Measurements from ENCODE around the gene ITPR1. TPM values are rescaled to one million over a fixed set of nuclear protein-coding genes. Genes with fewer than 3 reads are reported as not detected.

Gene ITPR1
- total and polyA plus RNA-seq, 2 experiments from 2014 or later, result 1.4 to 2.5 TPM

DNA sequence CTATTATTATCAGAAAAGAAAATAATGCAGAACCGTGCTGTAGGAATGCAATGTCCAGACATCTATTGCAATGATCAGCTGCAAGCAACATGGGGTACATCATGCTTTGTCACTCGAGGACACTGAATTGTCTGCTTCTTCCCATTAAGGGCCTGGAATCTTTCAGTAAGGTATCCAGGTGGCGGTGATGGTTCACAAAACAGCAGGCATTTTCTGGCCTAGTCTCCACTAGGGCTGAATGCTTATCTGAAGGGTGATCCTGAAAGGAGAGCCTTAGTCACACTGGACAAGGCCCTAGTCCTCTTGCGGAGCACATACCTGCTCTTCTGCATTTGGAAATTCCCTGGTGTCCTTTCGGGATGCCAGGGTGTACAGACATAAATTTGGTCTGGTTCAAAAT lies 21.2 kb downstream of the ITPR1 start:
- Histone ChIP-seq H3F3A (ENCODE audit: insufficient read depth) (no peaks in the 10 kb centered on the region), H3K4me1 (ENCODE audit: insufficient read depth) (no peaks in the 10 kb centered on the region), H3K9me3 (ENCODE audit: low read depth) (no peaks in the 10 kb centered on the region), H3K4me3 (no peak overlapping the region), H3K27ac (no peak overlapping the region), H3K79me2 (ENCODE audit: insufficient read depth) (no peaks in the 10 kb centered on the region), H4K20me1 (ENCODE audit: insufficient read depth) (no peaks in the 10 kb centered on the region), H3K9me2 (ENCODE audit: insufficient read depth) (no peaks in the 10 kb centered on the region), H2AFZ (no peak overlapping the region), H3K9ac (no peak overlapping the region), H3K27me3 (replicated peaks; ENCODE audit: insufficient read depth) (no peaks in the 10 kb centered on the region), H3K36me3 (ENCODE audit: low read depth) (no peaks in the 10 kb centered on the region), H3K4me2 (ENCODE audit: unreplicated experiment) (no peak overlapping the region)
- TF ChIP-seq EZH2 (IDR thresholded peaks at IDR 0.05; ENCODE audit: insufficient read depth, poor library complexity, severe bottlenecking) (no peak), EZH2phosphoT487 (IDR thresholded peaks at IDR 0.05; ENCODE audit: insufficient read depth, low read depth) (no peak)
- DNase-seq, result no peak
- WGBS, 2 experiments (ENCODE audit: low coverage in 1 of 2, low lambda C conversion rate in 2 of 2, missing lambda C conversion rate in 2 of 2), result 63 to 64% methylated on average over 5 of the region's 5 CpGs
- in situ Hi-C loops (cut with MboI), result no loop called here

DNA sequence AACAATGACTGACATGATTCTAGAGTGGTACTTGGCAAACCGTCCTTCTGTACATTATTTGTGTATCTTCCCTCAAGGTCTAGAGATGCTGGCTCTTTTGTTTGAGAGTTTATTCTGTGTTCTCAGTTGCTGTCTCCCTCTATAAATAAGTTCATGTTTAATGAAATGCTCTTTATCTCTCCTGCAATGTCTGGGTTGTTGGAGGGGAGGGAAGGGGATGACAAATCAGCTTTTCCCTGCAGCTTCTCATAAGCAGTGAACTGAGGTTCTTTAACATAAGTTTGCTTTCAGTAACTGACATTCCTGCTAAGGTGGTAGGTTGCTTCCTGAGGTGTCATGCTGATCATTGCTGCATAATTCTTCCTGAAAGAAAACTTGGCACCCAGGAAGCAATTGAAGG lies 21.8 kb downstream of the ITPR1 start:
- H3K36me3 ChIP-seq (ENCODE audit: low read depth), result no peaks in the 10 kb centered on the region
- H3K27me3 ChIP-seq (replicated peaks; ENCODE audit: insufficient read depth), result no peaks in the 10 kb centered on the region
- DNase-seq, result no peak
- WGBS, 2 experiments (ENCODE audit: low coverage in 1 of 2, low lambda C conversion rate in 2 of 2, missing lambda C conversion rate in 2 of 2), result 36 to 51% methylated on average over 1 of the region's 1 CpG
- H3K9me2 ChIP-seq (ENCODE audit: insufficient read depth), result no peaks in the 10 kb centered on the region
- H4K20me1 ChIP-seq (ENCODE audit: insufficient read depth), result no peaks in the 10 kb centered on the region
- H3K4me3 ChIP-seq, result no peak overlapping the region
- TF ChIP-seq EZH2 (IDR thresholded peaks at IDR 0.05; ENCODE audit: insufficient read depth, poor library complexity, severe bottlenecking) (no peak), EZH2phosphoT487 (IDR thresholded peaks at IDR 0.05; ENCODE audit: insufficient read depth, low read depth) (no peak)
- no peak overlapping the region for H3K4me2 ChIP-seq (ENCODE audit: unreplicated experiment)
- no peaks in the 10 kb centered on the region for H3K4me1 ChIP-seq (ENCODE audit: insufficient read depth)
- H3F3A ChIP-seq (ENCODE audit: insufficient read depth), result no peaks in the 10 kb centered on the region
- H3K9ac ChIP-seq, result no peak overlapping the region
- in situ Hi-C loops (cut with MboI), result no loop called here
- no peak overlapping the region for H3K27ac ChIP-seq
- H2AFZ ChIP-seq, result no peak overlapping the region
- H3K79me2 ChIP-seq (ENCODE audit: insufficient read depth), result no peaks in the 10 kb centered on the region
- no peaks in the 10 kb centered on the region for H3K9me3 ChIP-seq (ENCODE audit: low read depth)

DNA sequence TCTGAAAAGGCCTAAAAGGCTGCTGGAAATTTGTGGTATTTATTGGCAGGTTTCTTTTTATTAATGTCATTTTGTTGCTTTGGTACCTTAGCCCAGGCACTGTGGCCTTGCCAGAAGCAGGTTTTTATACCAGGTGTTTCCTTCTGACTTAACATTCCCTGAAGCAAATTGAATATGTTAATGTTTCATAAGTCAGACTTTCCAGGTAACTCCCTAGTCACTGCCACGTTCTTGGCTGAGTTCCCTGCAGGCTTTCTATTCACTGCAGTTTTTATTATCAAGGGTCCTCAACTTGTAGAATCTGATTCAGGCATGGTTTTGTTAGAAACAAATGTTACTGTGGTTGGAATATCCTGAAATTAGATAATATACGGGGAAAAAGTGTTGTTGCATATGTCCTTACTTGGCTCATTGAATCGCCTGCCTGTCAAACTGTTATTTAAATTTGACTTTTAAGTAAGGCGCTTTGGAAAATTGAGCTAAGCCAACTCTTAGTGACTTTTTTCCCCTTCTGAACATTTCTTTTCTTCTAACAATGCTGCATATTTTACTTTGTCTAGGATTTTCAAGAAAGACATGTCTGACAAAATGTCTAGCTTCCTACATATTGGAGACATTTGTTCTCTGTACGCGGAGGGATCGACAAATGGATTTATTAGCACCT lies 22.9 kb downstream of the ITPR1 start:
- 61% methylated on average over 7 of the region's 7 CpGs for WGBS, 2 experiments (ENCODE audit: low coverage in 1 of 2, low lambda C conversion rate in 2 of 2, missing lambda C conversion rate in 2 of 2)
- H3K4me3 ChIP-seq, result no peak overlapping the region
- no peak for DNase-seq
- in situ Hi-C loops (cut with MboI), result no loop called here
- H3K9ac ChIP-seq, result no peak overlapping the region
- H4K20me1 ChIP-seq (ENCODE audit: insufficient read depth), result no peaks in the 10 kb centered on the region
- TF ChIP-seq EZH2phosphoT487 (IDR thresholded peaks at IDR 0.05; ENCODE audit: insufficient read depth, low read depth), result no peak
- no peak for TF ChIP-seq EZH2 (IDR thresholded peaks at IDR 0.05; ENCODE audit: insufficient read depth, poor library complexity, severe bottlenecking)
- no peak overlapping the region for H3K27ac ChIP-seq
- no peaks in the 10 kb centered on the region for H3K36me3 ChIP-seq (ENCODE audit: low read depth)
- no peaks in the 10 kb centered on the region for H3K27me3 ChIP-seq (replicated peaks; ENCODE audit: insufficient read depth)
- no peaks in the 10 kb centered on the region for H3F3A ChIP-seq (ENCODE audit: insufficient read depth)
- no peak overlapping the region for H3K4me2 ChIP-seq (ENCODE audit: unreplicated experiment)
- H3K4me1 ChIP-seq (ENCODE audit: insufficient read depth), result no peaks in the 10 kb centered on the region
- no peaks in the 10 kb centered on the region for H3K79me2 ChIP-seq (ENCODE audit: insufficient read depth)
- H3K9me2 ChIP-seq (ENCODE audit: insufficient read depth), result no peaks in the 10 kb centered on the region
- H3K9me3 ChIP-seq (ENCODE audit: low read depth), result no peaks in the 10 kb centered on the region
- H2AFZ ChIP-seq, result no peak overlapping the region

DNA sequence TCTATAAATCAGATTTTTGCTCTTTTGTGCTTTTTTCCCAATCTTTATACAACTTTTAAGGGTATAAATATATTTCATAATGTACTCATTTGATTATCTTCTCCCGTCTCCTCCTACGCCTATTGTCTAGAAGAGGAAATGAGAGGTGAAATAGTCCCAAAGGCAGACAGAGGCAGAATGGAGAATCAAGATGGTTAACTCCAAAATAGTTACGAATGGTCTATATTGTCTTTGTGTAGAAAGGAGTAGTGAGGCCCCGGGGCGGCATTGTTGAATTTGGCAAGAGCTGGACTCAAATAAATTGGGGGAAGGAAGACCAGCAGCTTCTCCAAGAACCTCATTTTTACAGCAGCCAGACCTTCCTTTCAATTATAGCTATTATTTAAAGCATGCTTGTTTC lies 23.9 kb downstream of the ITPR1 start:
- TF ChIP-seq EZH2 (IDR thresholded peaks at IDR 0.05; ENCODE audit: insufficient read depth, poor library complexity, severe bottlenecking) (no peak), EZH2phosphoT487 (IDR thresholded peaks at IDR 0.05; ENCODE audit: insufficient read depth, low read depth) (no peak)
- no peaks in the 10 kb centered on the region for H3K9me3 ChIP-seq (ENCODE audit: low read depth)
- H4K20me1 ChIP-seq (ENCODE audit: insufficient read depth), result no peaks in the 10 kb centered on the region
- H3F3A ChIP-seq (ENCODE audit: insufficient read depth), result no peaks in the 10 kb centered on the region
- H3K79me2 ChIP-seq (ENCODE audit: insufficient read depth), result no peaks in the 10 kb centered on the region
- H3K27ac ChIP-seq, result no peak overlapping the region
- no peak overlapping the region for H3K9ac ChIP-seq
- no peaks in the 10 kb centered on the region for H3K9me2 ChIP-seq (ENCODE audit: insufficient read depth)
- no peak for DNase-seq
- no peaks in the 10 kb centered on the region for H3K36me3 ChIP-seq (ENCODE audit: low read depth)
- in situ Hi-C loops (cut with MboI), result no loop called here
- 90 to 92% methylated on average over 5 of the region's 5 CpGs for WGBS, 2 experiments (ENCODE audit: low coverage in 1 of 2, low lambda C conversion rate in 2 of 2, missing lambda C conversion rate in 2 of 2)
- H3K4me3 ChIP-seq, result no peak overlapping the region
- H3K4me1 ChIP-seq (ENCODE audit: insufficient read depth), result no peaks in the 10 kb centered on the region
- H3K27me3 ChIP-seq (replicated peaks; ENCODE audit: insufficient read depth), result no peaks in the 10 kb centered on the region
- no peak overlapping the region for H2AFZ ChIP-seq
- H3K4me2 ChIP-seq (ENCODE audit: unreplicated experiment), result no peak overlapping the region
